OCI-LY1 (cell line): ENCODE data around the gene LMTK2.
"Not testable (repeated sequence)": the region's sequence is repeated elsewhere in the genome, so short reads cannot be mapped to it uniquely, and the experiment has no call there.

ENCODE experiments used
- H2AFZ ChIP-seq: fragments of 200-600 bp; sonication (generic), shearing (Covaris generic); 2 replicates; pipeline ENCODE4 v1.6.0; 2014; ENCODE audit warnings: antibody characterized with exemption, mild to moderate bottlenecking, low read length
- H3F3A ChIP-seq: fragments of 200-600 bp; sonication (generic), shearing (Covaris generic); 2 replicates; pipeline ENCODE4 v1.6.0; 2014; ENCODE audit warnings: mild to moderate bottlenecking, antibody characterized with exemption, low read length, moderate library complexity; ENCODE audit not compliant: insufficient read depth
- H3K27ac ChIP-seq: fragments of 200-600 bp; sonication (generic); 2 replicates; pipeline ENCODE4 v1.5.1; 2014; ENCODE audit warnings: low read length, mixed run types, mild to moderate bottlenecking, low read depth; ENCODE audit not compliant: poor library complexity, severe bottlenecking
- H3K27me3 ChIP-seq: fragments of 200-600 bp; sonication (generic); 2 replicates; pipeline ENCODE4 v1.6.0; 2014; ENCODE audit warnings: antibody characterized with exemption, mild to moderate bottlenecking, low read length, moderate library complexity; ENCODE audit not compliant: insufficient read depth
- H3K36me3 ChIP-seq: fragments of 200-600 bp; sonication (generic); 2 replicates; pipeline ENCODE4 v1.6.1; 2014; ENCODE audit warnings: mild to moderate bottlenecking, antibody characterized with exemption, low read length, moderate library complexity, mixed read lengths; ENCODE audit not compliant: insufficient read depth
- H3K4me1 ChIP-seq: fragments of 200-600 bp; sonication (generic); 2 replicates; pipeline ENCODE4 v1.5.1; 2014; ENCODE audit warnings: mild to moderate bottlenecking, low read length, moderate library complexity; ENCODE audit not compliant: insufficient read depth, severe bottlenecking
- H3K4me2 ChIP-seq: fragments of 200-600 bp; sonication (generic), shearing (Covaris generic); 2 replicates; pipeline ENCODE4 v1.6.1; 2014; ENCODE audit warnings: low read length
- H3K4me3 ChIP-seq: fragments of 200-600 bp; sonication (generic); 2 replicates; pipeline ENCODE4 v1.5.1; 2014; ENCODE audit warnings: low read length, low read depth, mild to moderate bottlenecking, mixed read lengths; ENCODE audit not compliant: poor library complexity, severe bottlenecking
- H3K79me2 ChIP-seq: fragments of 200-600 bp; shearing (Covaris generic); 2 replicates; pipeline ENCODE4 v1.6.1; 2016; ENCODE audit warnings: mixed run types, low read length, mixed read lengths; ENCODE audit not compliant: insufficient read depth
- H3K9ac ChIP-seq: fragments of 200-600 bp; sonication (generic), shearing (Covaris generic); 2 replicates; pipeline ENCODE4 v1.6.1; 2014; ENCODE audit warnings: mild to moderate bottlenecking, low read length, mixed read lengths
- H3K9me2 ChIP-seq: fragments of 200-600 bp; sonication (generic), shearing (Covaris generic); 2 replicates; pipeline ENCODE4 v1.6.1; 2014; ENCODE audit warnings: low read depth, mild to moderate bottlenecking, low read length, mixed read lengths
- H3K9me3 ChIP-seq: fragments of 200-600 bp; shearing (Covaris generic); 2 replicates; pipeline ENCODE4 v1.6.1; 2014; ENCODE audit warnings: low read length, mixed read lengths
- H4K20me1 ChIP-seq: fragments of 200-600 bp; sonication (generic), shearing (Covaris generic); 2 replicates; pipeline ENCODE4 v1.6.0; 2016; ENCODE audit warnings: mild to moderate bottlenecking, low read length; ENCODE audit not compliant: insufficient read depth
- EZH2 ChIP-seq: fragments of 200-600 bp; sonication (generic), shearing (Covaris generic); IDR thresholded peaks from 2 replicates; pipeline ENCODE4 v1.8.0; 2017; ENCODE audit warnings: borderline replicate concordance, mixed run types, mild to moderate bottlenecking, antibody characterized with exemption, low read length, moderate library complexity, mixed read lengths
- TF ChIP-seq, protein P1 (sequence below): fragments of 200-600 bp; sonication (generic), shearing (Covaris generic); IDR thresholded peaks from 2 replicates; pipeline ENCODE4 v1.5.1; 2017; ENCODE audit warnings: mild to moderate bottlenecking, antibody characterized with exemption, low read length, moderate library complexity, mixed read lengths

The LMTK2 gene

DNA sequence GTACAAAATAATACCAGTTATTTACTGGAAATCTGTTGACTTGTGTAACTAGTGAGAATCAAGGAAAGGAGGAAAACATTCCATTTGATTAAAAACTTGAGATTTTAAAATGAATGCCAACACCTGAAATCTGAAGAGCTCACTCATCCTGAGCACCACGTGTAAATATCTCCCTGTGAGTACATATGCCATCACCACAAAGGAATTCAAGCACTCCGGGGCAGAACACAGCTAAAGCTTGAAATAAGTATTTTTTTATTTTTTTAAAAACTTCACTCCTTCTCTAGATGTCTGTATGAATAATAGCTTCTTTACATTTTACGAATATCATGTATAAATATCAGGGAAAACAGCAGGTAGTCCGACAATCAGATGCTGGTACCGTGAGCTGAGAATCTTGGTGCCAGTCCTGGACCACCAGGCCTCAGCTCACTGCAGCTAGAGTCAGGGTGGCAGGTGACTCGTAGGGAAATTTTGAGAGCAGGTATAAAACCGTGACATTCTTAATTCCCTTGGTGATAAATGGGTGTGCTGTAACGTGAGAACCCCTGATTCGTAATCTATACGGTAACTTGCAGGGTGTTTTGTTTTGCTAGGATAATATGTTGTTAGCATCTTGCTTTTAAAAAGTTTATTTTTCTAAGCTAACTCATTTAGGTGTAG is 12.7 kb downstream of the LMTK2 start:
- Histone ChIP-seq H3K9me3 (no peaks in the 10 kb centered on the region), H3K4me2 (no peak overlapping the region), H3K79me2 (no peaks in the 10 kb centered on the region), H2AFZ (no peak overlapping the region), H3K4me1 (no peaks in the 10 kb centered on the region), H4K20me1 (peaks cover 11% of the 10 kb centered on the region), H3K9me2 (no peaks in the 10 kb centered on the region), H3K4me3 (no peak overlapping the region), H3K27ac (no peak overlapping the region), H3K27me3 (no peaks in the 10 kb centered on the region), H3F3A (no peaks in the 10 kb centered on the region), H3K36me3 (no peaks in the 10 kb centered on the region; the same call in 1 of the 2 replicates), H3K9ac (no peak overlapping the region)
- TF ChIP-seq, protein P1, sequence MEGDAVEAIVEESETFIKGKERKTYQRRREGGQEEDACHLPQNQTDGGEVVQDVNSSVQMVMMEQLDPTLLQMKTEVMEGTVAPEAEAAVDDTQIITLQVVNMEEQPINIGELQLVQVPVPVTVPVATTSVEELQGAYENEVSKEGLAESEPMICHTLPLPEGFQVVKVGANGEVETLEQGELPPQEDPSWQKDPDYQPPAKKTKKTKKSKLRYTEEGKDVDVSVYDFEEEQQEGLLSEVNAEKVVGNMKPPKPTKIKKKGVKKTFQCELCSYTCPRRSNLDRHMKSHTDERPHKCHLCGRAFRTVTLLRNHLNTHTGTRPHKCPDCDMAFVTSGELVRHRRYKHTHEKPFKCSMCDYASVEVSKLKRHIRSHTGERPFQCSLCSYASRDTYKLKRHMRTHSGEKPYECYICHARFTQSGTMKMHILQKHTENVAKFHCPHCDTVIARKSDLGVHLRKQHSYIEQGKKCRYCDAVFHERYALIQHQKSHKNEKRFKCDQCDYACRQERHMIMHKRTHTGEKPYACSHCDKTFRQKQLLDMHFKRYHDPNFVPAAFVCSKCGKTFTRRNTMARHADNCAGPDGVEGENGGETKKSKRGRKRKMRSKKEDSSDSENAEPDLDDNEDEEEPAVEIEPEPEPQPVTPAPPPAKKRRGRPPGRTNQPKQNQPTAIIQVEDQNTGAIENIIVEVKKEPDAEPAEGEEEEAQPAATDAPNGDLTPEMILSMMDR: no peak
- no peak for TF ChIP-seq EZH2

DNA sequence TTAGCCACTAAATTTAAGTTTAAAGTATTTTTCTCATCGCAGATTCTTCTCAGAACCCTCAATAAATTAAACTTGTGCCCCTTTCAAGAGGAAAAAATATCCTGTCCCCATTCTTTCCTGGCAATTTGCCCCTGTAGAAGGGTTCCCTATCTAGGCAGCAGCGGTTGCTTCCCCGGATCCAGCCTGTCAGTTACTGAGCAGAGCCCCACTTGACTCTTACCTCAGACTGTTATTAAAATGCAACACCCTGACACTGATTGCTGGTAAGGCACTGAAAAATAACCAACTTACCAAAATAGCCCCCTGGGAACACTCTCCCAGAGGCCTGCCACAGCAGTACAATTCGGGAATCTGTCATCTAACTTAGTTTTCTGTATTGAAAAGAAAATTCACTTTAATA is 13.9 kb downstream of the LMTK2 start:
- H3K4me1 ChIP-seq: no peaks in the 10 kb centered on the region
- no peak overlapping the region for H3K4me3 ChIP-seq
- H3K9me3 ChIP-seq: no peaks in the 10 kb centered on the region
- H4K20me1 ChIP-seq: peaks cover 13% of the 10 kb centered on the region
- H3K9me2 ChIP-seq: no peaks in the 10 kb centered on the region
- H3K4me2 ChIP-seq: no peak overlapping the region
- H3K79me2 ChIP-seq: no peaks in the 10 kb centered on the region
- H3K9ac ChIP-seq: no peak overlapping the region
- H2AFZ ChIP-seq: no peak overlapping the region
- no peaks in the 10 kb centered on the region; the same call in 1 of the 2 replicates for H3K36me3 ChIP-seq
- no peaks in the 10 kb centered on the region for H3F3A ChIP-seq
- H3K27ac ChIP-seq: no peak overlapping the region
- no peaks in the 10 kb centered on the region for H3K27me3 ChIP-seq
- no peak for TF ChIP-seq EZH2
- TF ChIP-seq, protein P1: no peak

DNA sequence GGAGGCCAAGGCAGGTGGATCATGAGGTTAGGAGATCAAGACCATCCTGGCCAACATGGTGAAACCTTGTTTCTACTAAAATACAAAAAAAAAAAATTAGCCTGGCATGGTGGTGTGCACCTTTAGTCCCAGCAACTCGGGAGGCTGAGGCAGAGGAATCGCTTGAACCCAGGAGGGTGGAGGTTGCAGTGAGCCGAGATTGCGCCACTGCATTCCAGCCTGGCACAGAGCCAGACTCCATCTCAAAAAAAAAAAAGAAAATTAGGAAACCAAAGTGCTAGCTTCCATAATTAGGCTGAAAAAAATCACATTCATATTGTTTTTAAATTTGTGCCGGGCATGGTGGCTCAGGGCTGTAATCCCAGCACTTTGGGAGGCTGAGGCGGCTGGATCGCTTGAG is 14.7 kb downstream of the LMTK2 start:
- H3K27ac ChIP-seq, H3K9me3 ChIP-seq, H3K4me3 ChIP-seq, H3K9ac ChIP-seq, H3K9me2 ChIP-seq, H3K79me2 ChIP-seq, H3K36me3 ChIP-seq, H3K4me2 ChIP-seq, H3K27me3 ChIP-seq, H3F3A ChIP-seq, H2AFZ ChIP-seq, H3K4me1 ChIP-seq: not testable (repeated sequence)
- peaks cover 15% of the 10 kb centered on the region for H4K20me1 ChIP-seq

DNA sequence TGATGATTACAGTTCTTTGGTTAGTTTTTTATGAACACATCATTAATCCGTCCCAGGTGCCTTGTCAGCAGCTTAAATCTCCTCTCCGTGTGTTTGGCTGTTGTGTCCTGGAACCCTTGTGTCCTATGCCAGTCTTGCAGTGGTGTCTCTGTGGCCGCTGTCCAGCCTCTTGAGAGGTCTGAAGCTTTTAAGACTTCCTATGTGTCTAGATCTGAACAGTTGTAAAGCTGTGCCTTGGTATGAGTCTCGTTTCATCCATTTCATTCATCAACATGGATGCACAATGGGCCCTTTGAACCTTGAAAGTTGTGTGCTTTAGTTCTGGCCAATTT is 16.7 kb downstream of the LMTK2 start:
- H4K20me1 ChIP-seq: peaks cover 19% of the 10 kb centered on the region
- H3K27me3 ChIP-seq: no peaks in the 10 kb centered on the region
- no peaks in the 10 kb centered on the region for H3F3A ChIP-seq
- no peak overlapping the region for H3K27ac ChIP-seq
- H3K4me3 ChIP-seq: no peak overlapping the region
- no peaks in the 10 kb centered on the region; the same call in 1 of the 2 replicates for H3K36me3 ChIP-seq
- H3K79me2 ChIP-seq: no peaks in the 10 kb centered on the region
- no peaks in the 10 kb centered on the region for H3K9me3 ChIP-seq
- H3K4me1 ChIP-seq: no peaks in the 10 kb centered on the region
- TF ChIP-seq EZH2: no peak
- TF ChIP-seq, protein P1: no peak
- no peaks in the 10 kb centered on the region for H3K9me2 ChIP-seq
- no peak overlapping the region for H3K4me2 ChIP-seq
- no peak overlapping the region for H2AFZ ChIP-seq
- no peak overlapping the region for H3K9ac ChIP-seq
